Activated naive CD4-positive, alpha-beta T cell (primary cell): Measurements from ENCODE around the gene DYNC1I1.

Source experiments
- DNase-seq, 4 experiments: peaks; one replicate each; lab custom pipeline; 2025; lab: John Stamatoyannopoulos, UW

The DYNC1I1 gene

GRCh38 chr7:95861041-95861440 lies 88.7 kb downstream of the DYNC1I1 start:
- no peak for DNase-seq

GRCh38 chr7:95863623-95864022 lies 91.3 kb downstream of the DYNC1I1 start:
- DNase-seq: no peak

DNA sequence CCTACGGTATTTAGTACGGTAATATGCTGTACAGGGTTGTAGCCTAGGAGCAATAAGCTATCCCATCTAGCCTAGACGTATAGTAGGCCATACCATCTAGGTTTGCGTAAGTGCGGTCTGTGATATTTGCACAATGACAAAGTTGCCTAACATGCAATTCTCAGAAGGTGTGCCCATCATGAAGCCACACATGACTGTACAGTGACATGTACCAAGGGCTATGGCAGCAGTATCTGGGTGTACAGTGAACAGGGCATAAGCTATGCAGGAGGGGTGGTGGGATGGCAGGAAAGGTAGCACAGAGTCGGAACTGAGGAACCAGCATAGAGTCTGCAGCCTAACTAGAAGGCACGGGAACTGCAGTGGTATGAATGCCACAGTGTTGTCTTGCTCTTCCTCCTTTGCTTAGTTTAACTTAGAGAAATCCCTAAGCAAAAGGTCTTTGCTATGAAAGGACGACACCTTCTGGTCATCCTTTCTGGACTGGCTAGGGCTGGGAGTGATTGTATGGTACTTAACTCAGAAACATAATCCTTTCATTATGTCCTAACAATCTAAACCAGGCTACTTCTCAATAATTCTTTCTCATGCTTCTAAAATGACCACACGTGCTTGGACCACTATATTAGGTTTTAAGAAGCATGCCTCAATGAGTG lies 93.5 kb downstream of the DYNC1I1 start:
- no peak for DNase-seq

DNA sequence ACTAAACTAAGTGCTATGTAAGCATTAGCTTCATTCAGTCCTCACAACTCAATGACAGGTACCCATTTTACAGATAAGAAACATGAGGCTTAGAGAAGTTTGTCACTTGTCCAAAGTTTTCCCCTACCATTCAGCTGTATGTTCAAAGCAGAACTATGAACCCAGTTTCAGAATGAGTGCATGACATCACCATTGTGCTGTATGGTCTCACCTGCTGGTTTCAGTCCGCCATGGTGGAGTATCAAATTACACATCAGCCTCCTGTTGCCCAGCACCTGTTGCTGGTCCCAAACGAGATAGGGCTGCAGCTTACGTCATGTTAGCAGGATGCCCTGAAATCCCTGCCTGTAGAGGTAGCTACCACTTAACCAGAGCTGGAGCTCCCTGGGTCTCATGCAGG lies 95.0 kb downstream of the DYNC1I1 start:
- DNase-seq: no peak

GRCh38 chr7:95871075-95871848 lies 98.9 kb downstream of the DYNC1I1 start:
- no peak for DNase-seq

GRCh38 chr7:95871896-95872295 lies 99.5 kb downstream of the DYNC1I1 start:
- no peak for DNase-seq

DNA sequence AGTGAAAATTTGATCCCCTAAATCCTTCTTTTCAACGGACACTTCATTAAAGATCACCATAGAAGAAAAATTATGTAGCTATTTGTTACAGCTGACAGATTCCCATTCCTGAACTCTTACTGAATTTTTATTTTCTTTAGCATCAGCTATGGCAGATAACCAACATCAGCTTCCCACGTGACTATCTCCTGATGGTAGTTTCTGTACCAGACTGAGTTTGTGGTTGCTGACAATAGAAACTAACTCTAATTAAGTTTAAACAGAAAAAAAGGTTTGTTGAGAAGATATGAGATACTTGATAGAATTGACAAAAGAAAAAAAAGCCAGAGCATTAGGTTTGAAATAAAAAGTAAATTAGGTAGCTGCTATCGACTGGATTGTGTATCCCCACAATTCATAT lies 101.8 kb downstream of the DYNC1I1 start:
- no peak for DNase-seq

DNA sequence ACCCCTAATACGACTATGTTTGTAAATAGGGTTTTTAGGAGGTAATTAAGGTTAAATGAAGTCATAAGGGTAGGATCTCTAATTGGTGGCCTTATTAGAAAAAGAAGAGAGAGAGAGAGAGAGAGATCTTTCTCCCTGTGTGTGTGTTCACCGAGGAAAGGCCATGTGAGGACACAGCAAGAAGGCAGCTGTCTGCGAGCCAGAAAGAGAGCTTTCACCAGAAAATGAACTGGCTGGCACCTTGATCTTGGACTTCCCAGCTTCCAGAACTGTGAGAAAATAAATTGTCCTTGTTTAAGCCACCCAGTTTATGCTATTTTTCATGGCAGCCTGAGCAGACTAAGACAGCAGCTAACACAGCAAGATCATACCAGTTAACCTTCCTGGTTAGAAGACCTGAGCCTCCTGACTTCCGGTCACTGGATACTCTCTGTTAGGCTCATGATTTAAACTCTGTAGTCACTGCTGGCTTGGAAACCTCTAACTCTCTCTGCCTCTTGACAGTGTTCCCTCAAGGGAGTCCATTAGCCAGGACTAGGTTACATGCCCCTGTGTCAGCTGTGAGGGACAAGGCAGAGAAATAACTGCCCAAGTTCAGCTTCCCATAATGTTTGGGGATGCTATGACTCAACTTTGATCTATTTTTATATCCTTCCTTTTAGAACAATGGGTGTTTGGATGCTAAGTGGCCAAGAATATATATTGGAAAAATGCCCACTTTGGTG lies 102.3 kb downstream of the DYNC1I1 start:
- no peak for DNase-seq

DNA sequence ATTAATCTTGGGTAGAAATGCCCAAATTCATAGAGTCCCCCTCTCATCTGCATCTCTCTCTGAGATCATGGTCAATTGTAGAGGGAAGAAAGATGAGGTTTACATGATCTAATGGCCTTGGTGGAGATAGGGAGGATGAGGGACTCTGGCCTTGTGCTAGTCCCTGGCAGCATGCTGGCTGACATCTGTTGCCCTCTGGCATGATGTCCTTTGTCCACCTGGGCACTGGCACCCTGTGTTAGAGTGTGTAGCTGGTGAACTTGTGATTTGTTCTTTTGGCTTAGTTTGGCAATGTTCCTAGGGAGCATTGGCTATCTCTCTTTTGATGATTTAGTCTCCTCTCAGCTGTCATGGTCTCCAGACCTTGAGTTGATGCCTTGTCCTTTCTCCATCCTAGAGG lies 103.2 kb downstream of the DYNC1I1 start:
- DNase-seq: no peak

- no peak for DNase-seq
These were observed 106.3 kb downstream of the DYNC1I1 start for GRCh38 chr7:95878677-95879076.

DNA sequence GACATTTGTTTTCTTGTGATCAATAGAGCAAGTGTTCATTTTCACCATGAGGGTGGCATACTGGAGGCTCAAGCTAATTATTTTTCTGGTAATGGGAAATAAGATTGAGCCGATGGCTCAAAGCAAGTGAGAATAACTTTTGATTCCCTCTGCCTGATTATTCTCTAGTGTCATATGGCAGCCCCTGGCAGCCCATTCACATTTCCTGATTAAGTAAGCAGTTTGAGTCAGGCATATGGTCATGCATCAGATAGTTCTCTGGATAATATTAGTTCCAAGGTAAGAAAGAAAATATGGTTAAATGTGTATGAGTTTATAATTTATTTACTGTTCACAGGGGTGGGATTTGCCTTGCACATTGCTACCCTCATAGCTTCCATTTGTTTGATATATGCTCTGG lies 109.2 kb downstream of the DYNC1I1 start:
- no peak for DNase-seq

GRCh38 chr7:95883217-95883616 lies 110.9 kb downstream of the DYNC1I1 start:
- no peak for DNase-seq

DNA sequence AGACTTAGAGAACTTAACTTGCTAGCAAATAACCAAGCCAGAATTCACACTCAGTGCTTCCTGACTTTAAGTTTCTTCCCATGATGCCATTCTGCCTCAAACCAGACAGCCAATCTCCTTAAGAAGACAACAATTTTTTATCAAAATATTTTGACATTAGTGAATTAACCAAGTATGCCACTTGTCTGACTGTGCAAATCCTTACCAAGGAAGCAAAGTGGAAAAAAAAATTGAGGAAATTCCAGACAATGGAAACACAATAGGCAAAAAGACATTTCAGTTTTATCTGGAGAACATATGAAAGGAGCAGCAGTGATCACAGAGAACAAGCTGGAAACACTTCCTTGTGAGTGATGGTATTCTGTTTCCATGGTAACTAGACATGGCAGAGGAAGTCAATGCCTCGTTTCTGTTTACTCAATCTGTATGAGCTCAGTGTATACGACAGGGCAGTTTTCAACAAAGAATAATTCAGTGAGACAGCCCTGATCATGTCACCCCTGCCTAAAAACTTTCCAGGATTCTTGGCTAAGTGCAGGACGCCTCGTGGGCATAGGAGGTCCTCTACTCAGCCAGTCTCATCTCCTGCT lies 114.2 kb downstream of the DYNC1I1 start:
- no peak for DNase-seq

DNA sequence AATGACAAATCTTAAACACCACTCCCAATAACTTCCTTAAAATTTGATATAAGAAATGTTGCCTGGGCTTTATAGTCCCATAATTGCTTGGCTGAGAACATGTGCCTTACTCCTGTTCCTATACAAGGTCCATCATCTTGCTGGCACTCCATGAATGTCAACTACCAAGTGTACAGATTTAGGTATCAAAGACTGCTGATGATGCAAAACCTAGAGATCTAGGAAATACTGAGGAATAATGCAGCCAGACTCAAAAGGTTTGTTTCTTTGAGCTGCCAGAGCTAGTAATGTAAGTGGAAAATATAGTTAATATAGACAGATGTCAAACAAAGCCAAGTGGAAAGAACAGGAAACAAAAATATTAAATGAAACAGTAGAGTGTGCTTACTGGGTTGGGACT lies 121.1 kb downstream of the DYNC1I1 start:
- DNase-seq: no peak

GRCh38 chr7:95897557-95898251 lies 125.3 kb downstream of the DYNC1I1 start:
- no peak for DNase-seq

DNA sequence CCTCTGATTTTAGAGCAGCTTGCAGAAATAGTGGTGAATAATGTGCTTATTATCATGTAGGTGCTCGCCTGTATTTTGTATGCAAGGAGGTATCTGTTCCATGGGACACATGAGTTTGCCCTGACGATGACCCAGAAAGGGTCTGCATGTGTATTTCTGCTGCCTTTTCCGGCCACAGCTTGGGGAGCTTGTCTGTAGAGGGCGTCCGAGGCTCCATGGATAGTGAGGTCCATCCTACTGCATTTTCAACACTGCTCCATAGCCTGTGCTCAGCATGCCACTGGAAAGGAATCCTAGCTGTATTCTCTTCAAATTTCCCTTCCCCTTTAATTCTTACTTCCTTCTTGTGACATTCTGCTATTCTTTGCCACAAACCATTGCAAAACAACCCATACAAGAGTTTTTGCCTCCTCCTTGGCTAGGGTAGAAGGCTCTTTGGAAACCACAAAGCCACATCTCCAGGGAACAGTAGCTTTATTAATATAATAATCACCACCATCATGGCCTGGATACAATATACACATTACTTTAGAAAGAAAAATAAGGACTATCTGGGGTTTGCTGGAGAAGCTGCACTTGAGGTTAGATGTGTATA lies 127.7 kb downstream of the DYNC1I1 start:
- DNase-seq: no peak

DNA sequence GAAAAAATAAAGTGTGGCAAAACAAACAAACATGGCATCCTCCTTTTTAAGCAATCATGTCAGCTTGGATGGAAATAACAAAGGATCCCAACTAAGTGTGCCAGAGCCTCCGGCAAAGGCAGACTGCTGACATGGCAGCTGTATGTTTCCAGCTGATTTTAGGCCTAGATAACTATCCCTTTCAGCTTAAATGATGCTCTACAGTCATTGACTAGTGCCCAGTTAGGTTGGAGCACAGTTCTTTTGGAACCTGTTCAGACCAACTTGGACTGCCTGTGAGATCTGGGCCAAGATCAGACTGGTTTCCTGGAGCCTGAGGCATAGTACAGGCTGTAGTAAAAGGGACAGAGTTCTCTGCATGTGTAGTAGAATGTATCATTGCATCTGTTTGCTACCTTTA lies 128.7 kb downstream of the DYNC1I1 start:
- no peak for DNase-seq

DNA sequence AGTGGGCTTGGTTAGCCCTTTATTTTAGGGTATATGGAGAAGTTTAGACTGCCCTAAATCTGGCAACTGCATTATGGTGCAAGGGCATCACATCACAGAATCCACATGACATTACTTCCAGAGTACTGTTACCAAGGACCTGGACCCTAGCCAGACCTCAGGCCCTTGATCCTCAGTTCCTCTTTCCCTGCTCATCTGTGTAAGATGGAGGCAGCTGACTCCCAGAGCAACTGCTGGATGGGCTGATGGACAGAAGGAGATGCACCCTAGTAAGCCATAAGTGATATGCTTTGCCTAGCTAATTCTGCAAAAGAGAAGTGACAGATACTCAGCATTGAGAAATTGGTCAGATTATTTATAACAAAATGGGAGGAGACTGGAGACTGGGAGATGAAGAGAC lies 131.7 kb downstream of the DYNC1I1 start:
- no peak for DNase-seq

DNA sequence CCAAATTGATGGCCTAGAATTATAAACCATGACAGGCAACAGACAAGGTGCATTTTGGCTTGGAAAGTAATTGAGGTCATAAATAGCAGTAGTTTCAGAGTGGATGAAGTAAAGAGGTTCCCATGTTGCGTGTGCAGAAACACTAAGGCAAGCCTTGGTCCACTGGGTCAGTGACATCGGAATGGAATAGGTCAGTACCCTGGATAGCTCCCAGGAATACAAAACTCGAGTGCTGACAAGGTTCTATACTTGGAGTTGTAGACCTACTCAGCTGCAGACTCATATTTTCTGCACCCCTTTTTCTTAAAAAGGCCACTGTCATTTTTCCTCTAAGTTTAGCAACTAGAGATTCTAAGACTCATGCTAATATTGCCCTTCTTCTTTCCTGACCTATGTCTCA lies 132.8 kb downstream of the DYNC1I1 start:
- no peak for DNase-seq

DNA sequence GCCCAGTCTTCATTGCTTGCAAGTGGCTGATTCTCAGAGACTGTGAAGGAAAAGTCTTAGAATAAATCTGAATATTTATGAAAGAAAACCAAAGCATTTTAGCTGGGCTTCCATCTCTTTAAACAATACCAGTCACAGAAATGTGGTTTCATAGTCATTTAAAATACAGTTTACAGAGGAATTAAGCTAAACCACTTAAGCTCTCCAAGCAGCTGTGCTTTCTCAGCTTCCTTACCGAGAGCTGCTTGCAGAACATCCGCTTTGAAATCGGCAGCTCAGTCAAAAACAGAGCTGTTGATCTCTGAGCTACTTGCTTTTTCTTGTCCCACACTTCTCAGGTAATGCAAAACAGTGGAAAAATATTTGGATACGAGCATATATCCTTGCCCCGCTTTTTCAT lies 134.5 kb downstream of the DYNC1I1 start:
- DNase-seq: no peak

GRCh38 chr7:95907337-95907736 lies 135.0 kb downstream of the DYNC1I1 start:
- no peak for DNase-seq

DNA sequence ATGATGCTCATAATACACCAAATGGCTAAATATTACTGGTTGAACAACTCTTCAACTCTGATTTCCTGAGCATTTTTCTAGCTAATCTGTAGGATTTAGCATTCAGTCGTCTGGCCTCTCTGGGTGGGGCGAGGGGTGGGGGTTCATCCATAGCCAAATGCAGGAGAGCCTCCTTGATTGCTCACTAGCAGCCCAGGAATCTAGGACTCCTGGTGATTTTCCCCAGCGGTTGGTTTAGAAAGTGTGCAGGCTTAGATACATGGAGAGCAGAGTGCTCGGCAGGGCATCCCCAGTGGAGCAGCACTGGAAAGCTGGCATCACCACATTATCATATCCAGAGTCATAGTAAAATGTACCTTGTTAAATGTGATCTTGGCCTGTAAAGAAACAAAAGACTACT lies 136.1 kb downstream of the DYNC1I1 start:
- no peak for DNase-seq
